Measurements from ENCODE around the gene FSCN2.

The FSCN2 gene

DNA sequence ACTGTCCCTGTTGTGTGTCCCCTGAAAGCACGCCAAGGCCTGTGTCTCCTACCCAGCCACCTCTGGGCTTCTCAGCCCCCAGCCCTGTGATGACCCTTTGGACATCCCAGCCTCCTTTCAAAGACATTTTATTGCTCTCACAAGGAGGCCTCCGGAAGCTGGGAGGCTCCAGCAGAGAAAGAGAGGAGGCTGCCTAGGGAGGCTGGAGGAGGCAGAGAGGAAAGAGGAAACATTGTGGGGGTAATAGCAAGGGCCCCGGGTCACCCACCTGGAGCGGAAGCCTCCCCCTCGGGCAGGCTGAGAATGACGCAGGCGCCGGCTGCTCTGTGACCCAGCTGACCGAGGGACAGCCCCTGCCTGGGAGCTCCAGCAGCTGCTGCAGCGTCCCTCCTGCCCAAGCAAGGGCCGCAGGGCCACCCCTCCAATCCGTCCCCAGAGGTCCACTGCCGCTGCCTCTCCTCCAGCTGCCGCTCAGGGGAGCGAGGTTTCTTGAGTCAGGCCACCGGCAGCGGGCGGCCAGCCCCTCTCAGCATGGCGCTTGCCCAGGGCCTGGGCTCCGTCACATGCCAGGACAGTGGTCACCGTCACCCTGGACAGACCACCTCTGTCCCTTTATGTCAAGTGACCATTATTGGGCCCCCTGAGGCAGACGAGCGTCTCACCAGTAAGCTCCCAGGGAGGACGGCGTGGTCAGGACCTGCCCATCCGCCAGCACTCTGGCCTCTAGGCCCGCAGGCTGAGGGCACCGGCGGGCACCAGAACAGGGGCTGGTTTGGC lies 44.9 kb upstream of the FSCN2 start:
- Histone ChIP-seq H3K4me2 (ENCODE audit: low read depth, low read length, poor library complexity, severe bottlenecking) (peak overlapping the region; percentile 98), H3F3A (ENCODE audit: low read depth) (peaks cover 9% of the 10 kb centered on the region; the same call in 1 of the 2 replicates), H3K4me3 (ENCODE audit: low read length, poor library complexity, severe bottlenecking) (peak overlapping the region; percentile 84), H4K20me1 (ENCODE audit: insufficient read depth, low read length, poor library complexity, severe bottlenecking) (no peaks in the 10 kb centered on the region), H2AFZ (ENCODE audit: low read length) (peak overlapping the region; percentile 75), H3K4me1 (ENCODE audit: insufficient read depth, low read length, poor library complexity, severe bottlenecking) (peaks cover 62% of the 10 kb centered on the region), H3K79me2 (ENCODE audit: insufficient read depth, low read length) (peaks cover 52% of the 10 kb centered on the region), H3K9ac (ENCODE audit: low read depth, low read length, poor library complexity, severe bottlenecking) (peak overlapping the region; percentile 96), H3K9me3 (ENCODE audit: insufficient read depth, low read depth, low read length) (no peaks in the 10 kb centered on the region), H3K9me2 (replicated peaks; ENCODE audit: low read depth, low read length) (no peaks in the 10 kb centered on the region), H3K36me3 (ENCODE audit: insufficient read depth, low read length) (no peaks in the 10 kb centered on the region), H3K27me3 (ENCODE audit: insufficient read depth, low read length, poor library complexity, severe bottlenecking) (no peaks in the 10 kb centered on the region)
- TF ChIP-seq, protein P1, sequence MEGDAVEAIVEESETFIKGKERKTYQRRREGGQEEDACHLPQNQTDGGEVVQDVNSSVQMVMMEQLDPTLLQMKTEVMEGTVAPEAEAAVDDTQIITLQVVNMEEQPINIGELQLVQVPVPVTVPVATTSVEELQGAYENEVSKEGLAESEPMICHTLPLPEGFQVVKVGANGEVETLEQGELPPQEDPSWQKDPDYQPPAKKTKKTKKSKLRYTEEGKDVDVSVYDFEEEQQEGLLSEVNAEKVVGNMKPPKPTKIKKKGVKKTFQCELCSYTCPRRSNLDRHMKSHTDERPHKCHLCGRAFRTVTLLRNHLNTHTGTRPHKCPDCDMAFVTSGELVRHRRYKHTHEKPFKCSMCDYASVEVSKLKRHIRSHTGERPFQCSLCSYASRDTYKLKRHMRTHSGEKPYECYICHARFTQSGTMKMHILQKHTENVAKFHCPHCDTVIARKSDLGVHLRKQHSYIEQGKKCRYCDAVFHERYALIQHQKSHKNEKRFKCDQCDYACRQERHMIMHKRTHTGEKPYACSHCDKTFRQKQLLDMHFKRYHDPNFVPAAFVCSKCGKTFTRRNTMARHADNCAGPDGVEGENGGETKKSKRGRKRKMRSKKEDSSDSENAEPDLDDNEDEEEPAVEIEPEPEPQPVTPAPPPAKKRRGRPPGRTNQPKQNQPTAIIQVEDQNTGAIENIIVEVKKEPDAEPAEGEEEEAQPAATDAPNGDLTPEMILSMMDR (conservative IDR thresholded peaks at IDR 0.05; ENCODE audit: low read length): no peak
- TF ChIP-seq EZH2phosphoT487 (IDR thresholded peaks at IDR 0.05; ENCODE audit: borderline replicate concordance): no peak

DNA sequence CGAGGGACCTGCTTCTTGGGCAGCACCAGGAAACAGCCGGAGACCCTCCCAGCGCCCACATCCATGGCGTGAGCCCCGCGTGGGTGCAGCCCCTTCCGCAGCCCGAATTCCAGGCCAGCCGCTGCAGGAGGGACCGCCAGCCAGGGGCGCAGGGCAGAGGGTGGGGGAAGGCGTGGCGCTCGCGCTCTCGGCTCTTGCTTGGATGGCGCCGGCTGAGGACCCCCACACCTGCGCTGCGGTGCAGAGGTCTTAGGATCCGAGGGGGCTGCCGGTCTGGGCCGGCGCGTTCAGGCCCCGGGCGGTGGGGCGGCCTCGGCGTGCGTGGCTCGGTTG lies 44.3 kb upstream of the FSCN2 start:
- Histone ChIP-seq H3K79me2 (ENCODE audit: insufficient read depth, low read length) (peaks cover 57% of the 10 kb centered on the region), H2AFZ (ENCODE audit: low read length) (peak overlapping the region; percentile 75), H3K9me2 (replicated peaks; ENCODE audit: low read depth, low read length) (no peaks in the 10 kb centered on the region), H3F3A (ENCODE audit: low read depth) (peaks cover 9% of the 10 kb centered on the region; the same call in 1 of the 2 replicates), H3K4me3 (ENCODE audit: low read length, poor library complexity, severe bottlenecking) (peak overlapping the region; percentile 84), H4K20me1 (ENCODE audit: insufficient read depth, low read length, poor library complexity, severe bottlenecking) (no peaks in the 10 kb centered on the region), H3K4me2 (ENCODE audit: low read depth, low read length, poor library complexity, severe bottlenecking) (peak overlapping the region; percentile 98), H3K4me1 (ENCODE audit: insufficient read depth, low read length, poor library complexity, severe bottlenecking) (peaks cover 66% of the 10 kb centered on the region), H3K9ac (ENCODE audit: low read depth, low read length, poor library complexity, severe bottlenecking) (peak overlapping the region; percentile 96), H3K36me3 (ENCODE audit: insufficient read depth, low read length) (no peaks in the 10 kb centered on the region), H3K27me3 (ENCODE audit: insufficient read depth, low read length, poor library complexity, severe bottlenecking) (no peaks in the 10 kb centered on the region), H3K9me3 (ENCODE audit: insufficient read depth, low read depth, low read length) (no peaks in the 10 kb centered on the region)
- TF ChIP-seq, protein P1 (conservative IDR thresholded peaks at IDR 0.05; ENCODE audit: low read length): no peak
- TF ChIP-seq EZH2phosphoT487 (IDR thresholded peaks at IDR 0.05; ENCODE audit: borderline replicate concordance): no peak

- Histone ChIP-seq H3K9me2 (replicated peaks; ENCODE audit: low read depth, low read length) (no peaks in the 10 kb centered on the region), H3K4me3 (ENCODE audit: low read length, poor library complexity, severe bottlenecking) (peak overlapping the region; percentile 84), H3K4me2 (ENCODE audit: low read depth, low read length, poor library complexity, severe bottlenecking) (peak overlapping the region; percentile 98), H4K20me1 (ENCODE audit: insufficient read depth, low read length, poor library complexity, severe bottlenecking) (no peaks in the 10 kb centered on the region), H3F3A (ENCODE audit: low read depth) (peaks cover 9% of the 10 kb centered on the region; the same call in 1 of the 2 replicates), H3K79me2 (ENCODE audit: insufficient read depth, low read length) (peaks cover 63% of the 10 kb centered on the region), H3K4me1 (ENCODE audit: insufficient read depth, low read length, poor library complexity, severe bottlenecking) (peaks cover 71% of the 10 kb centered on the region), H3K9ac (ENCODE audit: low read depth, low read length, poor library complexity, severe bottlenecking) (peak overlapping the region; percentile 96), H2AFZ (ENCODE audit: low read length) (peak overlapping the region; percentile 84), H3K36me3 (ENCODE audit: insufficient read depth, low read length) (no peaks in the 10 kb centered on the region), H3K9me3 (ENCODE audit: insufficient read depth, low read depth, low read length) (no peaks in the 10 kb centered on the region), H3K27me3 (ENCODE audit: insufficient read depth, low read length, poor library complexity, severe bottlenecking) (no peaks in the 10 kb centered on the region)
- TF ChIP-seq, protein P1 (conservative IDR thresholded peaks at IDR 0.05; ENCODE audit: low read length): peak; percentile 80
- TF ChIP-seq EZH2phosphoT487 (IDR thresholded peaks at IDR 0.05; ENCODE audit: borderline replicate concordance): no peak
These were observed 43.8 kb upstream of the FSCN2 start for GRCh38 chr17:81484195-81484979.

Data from Loucy (cell line).